HCT116 (cell line): ENCODE measurements around the gene MPPED1.

Experiments used
- CTCF ChIP-seq, 3 experiments: fragments of 200-600 bp in 1 of 3; sonication (generic) in 1 of 3; IDR thresholded peaks in 2 of 3; conservative IDR thresholded peaks in 1 of 3; 2 replicates each; pipeline ENCODE4 v1.5.1; 2012 to 2017; ENCODE audit warnings: low read depth in 2 of 3, low read length in 2 of 3, antibody characterized with exemption in 1 of 3, borderline replicate concordance in 1 of 3, control low read depth in 1 of 3, mild to moderate bottlenecking in 1 of 3, mixed read lengths in 1 of 3, mixed run types in 1 of 3, moderate library complexity in 1 of 3; ENCODE audit not compliant: insufficient read depth in 1 of 3
- ELF1 ChIP-seq: IDR thresholded peaks from 2 replicates; pipeline ENCODE4 v1.6.1; 2012; ENCODE audit warnings: low read depth, borderline replicate concordance
- EZH2 ChIP-seq: fragments of 200-600 bp; sonication (generic); IDR thresholded peaks from 2 replicates; pipeline ENCODE4 v1.6.1; 2017; ENCODE audit warnings: antibody characterized with exemption, mixed run types
- EZH2phosphoT487 ChIP-seq: fragments of 200-600 bp; IDR thresholded peaks from 2 replicates; pipeline ENCODE4 v1.6.1; 2018; ENCODE audit warnings: antibody characterized with exemption, borderline replicate concordance
- JUND ChIP-seq: IDR thresholded peaks from 2 replicates; pipeline ENCODE4 v1.6.1; 2012
- POLR2A ChIP-seq: IDR thresholded peaks from 2 replicates; pipeline ENCODE4 v1.7.0; 2011; ENCODE audit warnings: borderline replicate concordance; ENCODE audit not compliant: insufficient read depth, insufficient read length; ENCODE audit errors: extremely low read depth
- POLR2AphosphoS5 ChIP-seq: IDR thresholded peaks from 2 replicates; pipeline ENCODE4 v1.6.1; 2011; ENCODE audit warnings: mild to moderate bottlenecking, low read depth, low read length, moderate library complexity
- REST ChIP-seq: IDR thresholded peaks from 2 replicates; pipeline ENCODE4 v1.6.1; 2012; ENCODE audit warnings: low read depth
- SP1 ChIP-seq: IDR thresholded peaks from 2 replicates; pipeline ENCODE4 v1.6.1; 2012; ENCODE audit warnings: low read depth
- TCF7L2 ChIP-seq: IDR thresholded peaks from 2 replicates; pipeline ENCODE4 v1.7.0; 2011; ENCODE audit warnings: borderline replicate concordance, inconsistent platforms; ENCODE audit not compliant: insufficient read depth, insufficient read length; ENCODE audit errors: extremely low read depth
- YY1 ChIP-seq: IDR thresholded peaks from 2 replicates; pipeline ENCODE4 v1.6.1; 2011; ENCODE audit warnings: low read length, low read depth, moderate library complexity, mild to moderate bottlenecking; ENCODE audit not compliant: insufficient replicate concordance; ENCODE audit errors: extremely low read depth
- ZNF274 ChIP-seq: fragments of 200-500 bp; sonication (Bioruptor generic); IDR thresholded peaks from 2 replicates; pipeline ENCODE4 v1.6.1; 2014; ENCODE audit warnings: mild to moderate bottlenecking, low read depth, low read length, inconsistent platforms
- TF ChIP-seq, protein P1 (sequence below): IDR thresholded peaks from 2 replicates; pipeline ENCODE4 v1.6.1; 2012
- TF ChIP-seq, protein P2 (sequence below): IDR thresholded peaks from 2 replicates; pipeline ENCODE4 v1.6.1; 2011; ENCODE audit warnings: mild to moderate bottlenecking, low read length, moderate library complexity; ENCODE audit not compliant: insufficient replicate concordance; ENCODE audit errors: extremely low read depth

- TF ChIP-seq POLR2A (no peak), CTCF (IDR thresholded peaks at IDR 0.05 in 2 of 3, conservative IDR thresholded peaks at IDR 0.05 in 1 of 3; ENCODE audit: borderline replicate concordance in 1 of 3, insufficient read depth in 1 of 3, low read depth in 2 of 3, low read length in 2 of 3) (no peak), ELF1 (no peak), ZNF274 (no peak), JUND (no peak), SP1 (no peak), REST (no peak), EZH2 (no peak), TCF7L2 (no peak), EZH2phosphoT487 (no peak), YY1 (no peak), POLR2AphosphoS5 (no peak)
- TF ChIP-seq, protein P1, sequence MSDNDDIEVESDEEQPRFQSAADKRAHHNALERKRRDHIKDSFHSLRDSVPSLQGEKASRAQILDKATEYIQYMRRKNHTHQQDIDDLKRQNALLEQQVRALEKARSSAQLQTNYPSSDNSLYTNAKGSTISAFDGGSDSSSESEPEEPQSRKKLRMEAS: no peak
- TF ChIP-seq, protein P2, sequence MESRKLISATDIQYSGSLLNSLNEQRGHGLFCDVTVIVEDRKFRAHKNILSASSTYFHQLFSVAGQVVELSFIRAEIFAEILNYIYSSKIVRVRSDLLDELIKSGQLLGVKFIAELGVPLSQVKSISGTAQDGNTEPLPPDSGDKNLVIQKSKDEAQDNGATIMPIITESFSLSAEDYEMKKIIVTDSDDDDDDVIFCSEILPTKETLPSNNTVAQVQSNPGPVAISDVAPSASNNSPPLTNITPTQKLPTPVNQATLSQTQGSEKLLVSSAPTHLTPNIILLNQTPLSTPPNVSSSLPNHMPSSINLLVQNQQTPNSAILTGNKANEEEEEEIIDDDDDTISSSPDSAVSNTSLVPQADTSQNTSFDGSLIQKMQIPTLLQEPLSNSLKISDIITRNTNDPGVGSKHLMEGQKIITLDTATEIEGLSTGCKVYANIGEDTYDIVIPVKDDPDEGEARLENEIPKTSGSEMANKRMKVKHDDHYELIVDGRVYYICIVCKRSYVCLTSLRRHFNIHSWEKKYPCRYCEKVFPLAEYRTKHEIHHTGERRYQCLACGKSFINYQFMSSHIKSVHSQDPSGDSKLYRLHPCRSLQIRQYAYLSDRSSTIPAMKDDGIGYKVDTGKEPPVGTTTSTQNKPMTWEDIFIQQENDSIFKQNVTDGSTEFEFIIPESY: no peak
Measured at GRCh38 chr22:43553451-43554258, 141.8 kb downstream of the MPPED1 start.
